GM18519 (cell line): ENCODE results near the gene OR52B4.
"Not testable (repeated sequence)": the region's sequence is repeated elsewhere in the genome, so short reads cannot be mapped to it uniquely, and the experiment has no call there.

Experiments used
- ATAC-seq: cut with Tn5 transposase; IDR thresholded peaks from one replicate; pipeline ENCODE4 v1.9.1; 2021; ENCODE audit warnings: mild to moderate bottlenecking, moderate library complexity; ENCODE audit not compliant: unreplicated experiment, low FRiP score

The OR52B4 gene

GRCh38 chr11:4368286-4368685 is at the start of gene OR52B4:
TSS of gene OR52B4 (minus strand) at chr11:4368386. CDS start at chr11:4368295, 91 bp downstream.
- ATAC-seq, result no peak

DNA sequence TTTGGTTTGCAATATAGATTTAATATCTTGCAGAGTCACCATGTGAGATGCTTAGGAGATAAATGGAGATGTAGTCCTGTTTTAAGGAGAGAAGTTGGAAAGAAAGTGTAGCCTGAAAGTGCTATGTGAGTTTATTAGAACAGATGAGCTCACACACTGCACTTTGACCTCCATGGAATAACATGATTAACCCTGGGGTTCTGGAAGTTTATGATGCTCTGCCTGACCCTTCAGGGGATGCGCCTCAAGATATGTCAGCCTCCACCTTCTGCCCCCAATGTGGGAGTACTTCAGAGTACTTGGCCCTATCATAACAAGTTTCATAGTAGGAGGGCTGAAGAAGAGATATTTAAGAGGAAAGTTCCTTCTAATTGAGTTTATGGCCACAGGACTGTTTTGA is 48.6 kb upstream of the OR52B4 start:
- no peak for ATAC-seq

- ATAC-seq, result no peak
Measured at GRCh38 chr11:4416306-4416705, 48.1 kb upstream of the OR52B4 start.

DNA sequence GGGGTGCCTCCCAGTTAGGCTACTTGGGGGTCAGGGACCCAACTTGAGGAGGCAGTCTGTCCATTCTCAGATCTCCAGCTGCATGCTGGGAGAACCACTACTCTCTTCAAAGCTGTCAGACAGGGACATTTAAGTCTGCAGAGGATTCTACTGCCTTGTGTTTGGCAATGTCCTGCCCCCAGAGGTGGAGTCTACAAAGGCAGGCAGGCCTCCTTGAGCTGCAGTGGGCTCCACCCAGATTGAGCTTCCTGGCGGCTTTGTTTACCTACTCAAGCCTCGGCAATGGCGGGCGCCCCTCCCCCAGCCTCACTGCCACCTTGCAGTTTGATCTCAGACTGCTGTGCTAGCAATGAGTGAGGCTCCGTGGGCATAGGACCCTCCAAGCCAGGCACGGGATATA is 38.0 kb upstream of the OR52B4 start:
- not testable (repeated sequence) for ATAC-seq

DNA sequence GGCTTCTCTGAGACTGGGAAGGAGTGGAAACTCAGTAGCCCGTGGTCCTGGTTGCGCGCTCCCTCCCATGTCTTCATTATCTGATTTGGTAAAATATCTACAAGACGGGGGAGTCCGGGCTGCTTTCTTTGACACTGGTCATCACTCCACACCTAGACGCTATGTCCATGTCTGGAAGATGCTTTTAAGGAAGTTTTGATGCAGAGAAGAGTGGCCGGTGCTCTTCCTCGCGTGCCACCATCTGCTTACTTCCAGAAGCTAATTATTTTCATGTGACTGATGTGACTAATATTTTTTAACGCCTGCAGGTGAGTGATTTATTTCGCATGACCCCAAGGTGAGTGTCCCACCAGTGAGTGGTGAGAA is 25.7 kb upstream of the OR52B4 start:
- ATAC-seq, result no peak

DNA sequence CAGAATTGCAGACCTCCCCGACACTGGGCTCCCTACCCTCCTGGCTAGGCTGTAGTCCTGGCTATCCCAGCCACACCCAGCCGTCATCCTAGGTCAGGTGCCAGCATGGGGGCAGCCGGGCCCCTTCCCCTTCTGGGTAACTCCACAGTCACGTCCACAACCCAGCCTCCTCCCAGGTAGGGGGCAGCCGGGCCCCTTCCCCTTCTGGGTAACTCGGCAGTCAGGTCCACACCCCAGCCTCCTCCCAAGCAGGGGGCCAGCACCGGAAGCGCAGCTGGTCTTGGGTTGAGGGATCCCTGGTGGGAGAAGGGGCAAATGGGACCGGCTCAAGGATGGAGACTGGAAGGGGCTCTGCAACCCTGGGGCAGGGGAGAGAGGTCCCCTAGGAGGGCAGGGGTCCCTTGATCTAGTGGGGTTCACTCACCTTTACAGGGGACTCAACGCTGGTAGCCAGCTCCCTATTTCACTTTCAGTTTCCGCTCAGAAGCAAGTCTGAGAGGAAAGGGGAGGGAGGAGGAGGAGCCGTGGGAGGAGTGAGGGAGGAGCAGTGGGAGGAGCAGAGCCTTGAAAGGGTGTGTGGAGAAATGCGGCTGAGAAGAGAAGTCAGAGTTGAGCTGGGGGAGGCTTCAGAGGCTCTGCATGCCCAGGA is 25.1 kb upstream of the OR52B4 start, which contains the start of gene TRIM21:
Gene TRIM21 (minus strand): TSS at position 494 of the 649 bp plus-strand sequence. CDS start 3,293 bp downstream, outside the sequence.
- peak; percentile 99 for ATAC-seq

DNA sequence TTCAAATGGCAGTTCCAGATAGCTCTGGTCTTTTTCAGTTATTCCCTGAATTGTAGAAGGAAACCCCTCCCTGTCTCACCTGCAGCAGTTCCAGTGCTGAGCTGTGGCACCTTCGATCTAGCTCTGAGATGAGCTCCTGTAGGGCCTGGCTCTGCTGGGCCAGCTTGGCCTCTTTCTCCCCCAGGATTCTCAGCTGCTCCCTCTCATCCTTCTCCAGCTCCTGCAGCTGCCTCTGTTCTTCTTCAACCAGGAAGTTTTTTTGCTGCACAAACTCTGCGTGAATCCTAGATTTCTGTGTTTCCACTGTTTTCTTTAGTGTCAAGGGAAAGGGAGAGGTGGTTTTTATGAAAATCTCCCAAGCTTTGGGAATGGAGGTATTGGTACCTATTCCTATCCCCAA is 20.0 kb upstream of the OR52B4 start:
- no peak for ATAC-seq

DNA sequence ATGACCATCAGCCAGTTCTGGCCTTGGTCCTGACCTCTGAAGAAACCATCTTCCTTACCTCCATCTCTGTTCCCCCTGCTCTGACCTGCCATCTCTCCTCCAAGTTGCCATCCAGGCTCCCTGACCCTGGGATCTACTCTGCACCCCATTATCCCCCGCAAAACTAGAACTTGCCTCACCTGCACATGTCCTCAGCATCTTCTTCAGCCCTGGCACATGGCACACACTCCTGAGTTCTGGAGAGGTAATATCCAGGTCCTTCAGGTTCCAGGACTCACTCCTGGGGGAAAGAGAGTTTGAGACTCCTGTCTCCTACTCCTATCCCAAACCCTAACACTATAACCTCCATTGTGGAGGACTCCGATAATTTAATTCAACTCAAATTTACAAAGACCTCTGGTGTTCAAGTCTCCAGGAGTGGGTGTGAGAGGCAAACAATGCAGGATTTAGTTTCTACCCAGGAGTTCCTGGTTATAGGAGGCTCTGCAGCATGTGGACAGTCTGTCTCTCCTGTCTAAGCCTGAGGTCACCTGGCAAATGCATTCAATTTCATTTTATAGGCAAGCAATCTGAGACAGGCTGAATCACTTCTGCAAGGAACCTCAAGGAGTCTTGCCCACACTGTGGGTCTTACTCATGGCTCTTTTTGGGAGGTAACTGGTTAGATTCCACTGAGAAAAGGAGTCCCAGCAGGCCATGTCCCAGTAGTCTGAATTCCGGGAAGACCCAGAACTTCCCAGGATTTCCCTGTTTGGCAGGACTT is 18.0 kb upstream of the OR52B4 start:
- ATAC-seq, result no peak

DNA sequence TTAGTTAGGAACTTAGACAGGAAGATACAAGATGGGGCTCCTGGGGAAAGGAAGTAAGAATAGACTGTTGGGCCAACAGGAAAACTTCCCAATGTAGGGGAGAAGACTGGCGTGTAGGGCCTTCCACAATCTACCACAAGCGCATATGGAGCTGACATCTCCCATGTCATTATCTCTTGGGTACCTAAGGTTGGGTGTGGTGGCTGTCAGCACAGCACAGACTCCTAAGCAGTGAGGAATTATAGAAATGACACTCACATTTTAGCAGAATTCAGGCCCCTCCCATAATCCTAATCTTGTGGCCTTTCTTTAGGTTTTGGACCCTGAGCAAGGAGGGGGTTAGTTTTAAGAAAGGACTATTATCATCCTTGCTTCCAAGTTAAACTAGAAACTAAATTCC is 13.7 kb upstream of the OR52B4 start:
- no peak for ATAC-seq

GRCh38 chr11:4375431-4376140 is 7.4 kb upstream of the OR52B4 start:
- no peak for ATAC-seq

DNA sequence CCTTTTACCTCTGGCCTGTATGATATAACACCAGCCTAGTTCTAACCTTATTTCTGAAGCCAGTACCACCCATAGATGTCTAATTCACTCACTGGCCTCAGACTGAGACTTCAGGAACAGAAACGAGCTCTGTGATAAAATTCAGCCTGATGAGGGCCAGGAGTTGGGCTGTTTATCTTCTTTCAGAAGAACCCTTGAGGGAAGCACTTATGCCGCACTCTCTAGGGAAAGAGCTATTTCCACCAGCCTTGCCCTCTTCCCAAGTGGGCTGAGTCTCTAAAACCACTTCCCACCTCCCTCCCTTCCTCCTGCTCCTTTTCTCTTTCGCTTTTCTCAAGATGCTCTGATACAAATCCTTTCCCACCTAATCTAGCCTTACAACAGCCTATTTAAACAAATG is 2.0 kb upstream of the OR52B4 start:
- no peak for ATAC-seq

- not testable (repeated sequence) for ATAC-seq
Measured at GRCh38 chr11:4348142-4348541, 20.0 kb downstream of the OR52B4 start.

GRCh38 chr11:4345366-4345765 is 22.8 kb downstream of the OR52B4 start:
- not testable (repeated sequence) for ATAC-seq

DNA sequence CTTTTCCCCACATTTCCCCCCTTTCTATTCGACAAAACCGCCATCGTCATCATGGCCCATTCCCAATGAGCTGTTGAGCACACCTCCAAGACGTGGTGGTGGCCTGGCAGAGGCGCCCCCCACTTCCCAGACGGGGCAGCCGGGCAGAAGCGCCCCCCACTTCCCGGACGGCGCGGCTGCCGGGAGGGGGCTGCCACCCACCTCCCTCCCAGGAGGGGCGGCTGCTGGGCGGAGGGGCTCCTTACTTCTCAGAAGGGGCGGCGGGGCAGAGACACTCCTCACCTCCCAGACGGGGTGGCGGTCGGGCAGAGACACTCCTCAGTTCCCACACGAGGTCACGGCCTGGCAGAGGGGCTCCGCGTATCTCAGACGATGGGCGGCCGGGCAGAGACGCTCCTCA is 33.8 kb downstream of the OR52B4 start:
- ATAC-seq, result not testable (repeated sequence)
